GM12878 (cell line): ENCODE measurements around the gene VPS25. TPM values are rescaled to one million over a fixed set of nuclear protein-coding genes. Genes with fewer than 3 reads are reported as not detected.

ENCODE experiments used
- ATAC-seq: fragments of 200-7000 bp; cut with Tn5 transposase; 3 replicates; pipeline ENCODE4 v1.9.1; 2020; ENCODE audit warnings: mild to moderate bottlenecking, moderate library complexity
- BruUV-seq: library from RNA; stranded (reverse); fragments of 400-500 nt; replicated peaks from 2 replicates; lab custom pipeline; 2021; lab: Mats Ljungman, UMichigan
- CTCF ChIA-PET: fragments of 300-600 bp; sonication (Branson Sonifier 250); formaldehyde crosslinking; extraction: SDS; loops from one replicate; lab custom pipeline; 2021; ENCODE audit warnings: inconsistent platforms; lab: Yijun Ruan, JAX
- POLR2A ChIA-PET: fragments of 350-600 bp; formaldehyde crosslinking; extraction: SDS; loops from one replicate; lab custom pipeline; 2021; ENCODE audit warnings: inconsistent platforms; lab: Charles Lee
- RAD21 ChIA-PET: fragments of 300-600 bp; sonication (Branson Sonifier 250); formaldehyde crosslinking; loops from one replicate; lab custom pipeline; 2023; ENCODE audit warnings: antibody characterized with exemption; ENCODE audit not compliant: unreplicated experiment; lab: Charles Lee
- SMC1A ChIA-PET: fragments of 300-600 bp; sonication (Branson Sonifier 250); formaldehyde crosslinking; loops from one replicate; lab custom pipeline; 2023; ENCODE audit not compliant: unreplicated experiment, uncharacterized antibody; lab: Charles Lee
- DNase-seq: peaks from one replicate; pipeline ENCODE4 v3.0.0-alpha.2; 2011; ENCODE audit warnings: low read depth, low spot score
- FAIRE-seq: peaks from 3 replicates; lab custom pipeline; 2011; peaks lifted over from hg19 to GRCh38; lab: Jason Lieb, UNC
- H2AFZ ChIP-seq: 2 replicates; pipeline ENCODE4 v1.6.0; 2011; ENCODE audit warnings: low read depth, low read length, control low read depth; ENCODE audit not compliant: control insufficient read depth
- H3K27ac ChIP-seq: 2 replicates; pipeline ENCODE4 v1.5.1; 2011; ENCODE audit warnings: control low read depth; ENCODE audit not compliant: control insufficient read depth, insufficient read depth
- H3K27me3 ChIP-seq, 2 experiments: replicated peaks in 1 of 2; 2 replicates each; pipeline versions ENCODE4 v1.6.0 to v1.6.1; 2011; ENCODE audit warnings: low read length in 1 of 2; ENCODE audit not compliant: control insufficient read depth in 2 of 2, insufficient read depth in 2 of 2
- H3K36me3 ChIP-seq, 2 experiments: 2 replicates each; pipeline ENCODE4 v1.5.1; 2011; ENCODE audit warnings: low read length in 1 of 2; ENCODE audit not compliant: control insufficient read depth in 2 of 2, insufficient read depth in 2 of 2
- H3K4me1 ChIP-seq: 2 replicates; pipeline ENCODE4 v1.6.1; 2011; ENCODE audit warnings: mild to moderate bottlenecking, low read length, moderate library complexity, mixed read lengths; ENCODE audit not compliant: control insufficient read depth, insufficient read depth
- H3K4me2 ChIP-seq: 2 replicates; pipeline ENCODE4 v1.6.0; 2011; ENCODE audit warnings: control low read depth; ENCODE audit not compliant: control insufficient read depth, insufficient read depth
- H3K4me3 ChIP-seq: fragments of 200-600 bp; sonication (generic); 2 replicates; pipeline ENCODE4 v1.5.1; 2016
- H3K79me2 ChIP-seq: 2 replicates; pipeline ENCODE4 v1.6.0; 2011; ENCODE audit warnings: low read length; ENCODE audit not compliant: control insufficient read depth, insufficient read depth
- H3K9ac ChIP-seq: 2 replicates; pipeline ENCODE4 v1.8.0; 2011; ENCODE audit warnings: low read length, control low read depth, mixed read lengths; ENCODE audit not compliant: control insufficient read depth, insufficient read depth
- H3K9me3 ChIP-seq: replicated peaks from 3 replicates; pipeline ENCODE4 v1.5.1; 2011; ENCODE audit warnings: mild to moderate bottlenecking, low read length; ENCODE audit not compliant: control insufficient read depth, insufficient read depth
- H4K20me1 ChIP-seq: 2 replicates; pipeline ENCODE4 v1.6.0; 2011; ENCODE audit not compliant: control insufficient read depth, insufficient read depth
- ATF2 ChIP-seq: IDR thresholded peaks from 2 replicates; pipeline ENCODE4 v1.6.1; 2012; ENCODE audit warnings: low read length, inconsistent platforms
- EZH2 ChIP-seq: IDR thresholded peaks from 2 replicates; pipeline ENCODE4 v1.6.1; 2012; ENCODE audit warnings: low read depth, mild to moderate bottlenecking, control low read depth, inconsistent platforms, low read length, borderline replicate concordance; ENCODE audit not compliant: control insufficient read depth
- GATAD2B ChIP-seq: fragments of 450-650 bp; conservative IDR thresholded peaks from 2 replicates; pipeline ENCODE4 v1.6.1; 2017; ENCODE audit warnings: low read depth, mild to moderate bottlenecking, moderate library complexity
- HDAC2 ChIP-seq: fragments of 200-600 bp; sonication (generic); IDR thresholded peaks from 2 replicates; pipeline ENCODE4 v1.6.1; 2017
- HDAC6 ChIP-seq: fragments of 200-600 bp; sonication (generic); IDR thresholded peaks from one replicate; pipeline ENCODE4 v1.8.0; 2017; ENCODE audit warnings: antibody characterized with exemption; ENCODE audit not compliant: unreplicated experiment
- IKZF1 ChIP-seq: fragments of 450-650 bp; conservative IDR thresholded peaks from 2 replicates; pipeline ENCODE4 v1.6.1; 2017; ENCODE audit warnings: antibody characterized with exemption, mild to moderate bottlenecking
- IRF4 ChIP-seq: IDR thresholded peaks from 2 replicates; pipeline ENCODE4 v1.6.1; 2011; ENCODE audit warnings: low read depth, low read length
- MEF2A ChIP-seq: IDR thresholded peaks from 2 replicates; pipeline ENCODE4 v1.6.1; 2011; ENCODE audit warnings: low read depth, mild to moderate bottlenecking, low read length, moderate library complexity; ENCODE audit not compliant: insufficient read depth
- MTA2 ChIP-seq: fragments of 450-650 bp; IDR thresholded peaks from 2 replicates; pipeline ENCODE4 v1.6.1; 2016; ENCODE audit warnings: low read depth, mild to moderate bottlenecking, moderate library complexity
- NR2F1 ChIP-seq: fragments of 450-650 bp; conservative IDR thresholded peaks from 2 replicates; pipeline ENCODE4 v1.6.1; 2017; ENCODE audit warnings: mild to moderate bottlenecking
- RCOR1 ChIP-seq: conservative IDR thresholded peaks from 2 replicates; pipeline ENCODE4 v1.6.1; 2012; ENCODE audit warnings: low read depth, low read length, improper control_type of control experiment
- RFX5 ChIP-seq: IDR thresholded peaks from 2 replicates; pipeline ENCODE4 v1.6.1; 2011; ENCODE audit warnings: low read depth, low read length, improper control_type of control experiment
- SREBF2 ChIP-seq: IDR thresholded peaks from 2 replicates; pipeline ENCODE4 v1.6.1; 2012; ENCODE audit warnings: mild to moderate bottlenecking, low read length
- SUZ12 ChIP-seq: fragments of 200-600 bp; sonication (generic); IDR thresholded peaks from one replicate; pipeline ENCODE4 v1.6.1; 2018; ENCODE audit warnings: antibody characterized with exemption, mild to moderate bottlenecking; ENCODE audit not compliant: unreplicated experiment
- TAF1 ChIP-seq: IDR thresholded peaks from 2 replicates; pipeline ENCODE4 v1.6.1; 2011; ENCODE audit warnings: mild to moderate bottlenecking, low read depth, low read length, borderline replicate concordance
- USF1 ChIP-seq: IDR thresholded peaks from 2 replicates; pipeline ENCODE4 v1.6.1; 2011; ENCODE audit warnings: borderline replicate concordance, low read depth, mild to moderate bottlenecking, moderate library complexity, mixed read lengths, low read length; ENCODE audit not compliant: insufficient read depth; ENCODE audit errors: extremely low read length
- YY1 ChIP-seq: IDR thresholded peaks from 2 replicates; pipeline ENCODE4 v1.6.1; 2011; ENCODE audit warnings: low read depth, mild to moderate bottlenecking, low read length
- ZNF207 ChIP-seq: fragments of 450-650 bp; IDR thresholded peaks from 2 replicates; pipeline ENCODE4 v1.6.1; 2014; ENCODE audit warnings: antibody characterized with exemption, mild to moderate bottlenecking, borderline replicate concordance
- ZNF622 ChIP-seq: fragments of 450-650 bp; IDR thresholded peaks from 2 replicates; pipeline ENCODE4 v1.6.1; 2017; ENCODE audit warnings: mild to moderate bottlenecking, inconsistent platforms
- WGBS: methylation state at CpG from one replicate; pipeline ENCODE4 v1.1.6; 2016; ENCODE audit warnings: low lambda C conversion rate; ENCODE audit not compliant: insufficient replicate concordance, insufficient coverage; ENCODE audit errors: missing lambda C conversion rate; 5-methylcytosine and 5-hydroxymethylcytosine counted together
- in situ Hi-C: fragments of 300-500 bp; cut with MboI; formaldehyde crosslinking; loops from 9 replicates; pipeline ENCODE4 v1.14.3; 2018; ENCODE audit warnings: mixed read lengths
- intact Hi-C: fragments of 100-400 bp; cut with micrococcal nuclease; formaldehyde crosslinking; loops from one replicate; pipeline ENCODE4 v1.14.2; 2022; ENCODE audit not compliant: unreplicated experiment
- polyA plus RNA-seq, 11 experiments: library from polyadenylated mRNA; depleted of rRNA in 4 of 11; unstranded in 6 of 11; stranded (reverse) in 5 of 11; fragments of >200 nt; fragmentation: Nextera tagmentation in 4 of 11; fragmentation: Illumina TruSeq in 1 of 11; extraction: Ambion mirVana in 4 of 11; extraction: Trizol in 1 of 11; gene quantifications; 1 replicate in 1 of 11; 2 replicates in 10 of 11; pipeline versions ENCODE4 v1.2.1 to v1.2.3, GENCODE V29; 2011 to 2016; ENCODE audit warnings: inconsistent platforms in 2 of 11, missing spikeins in 2 of 11, low read depth in 1 of 11
- total RNA-seq, 4 experiments: library from RNA; depleted of rRNA in 3 of 4; stranded (reverse); fragments of >200 nt in 3 of 4; fragmentation: Illumina TruSeq in 1 of 4; extraction: Trizol in 1 of 4; gene quantifications; 2 replicates each; pipeline versions ENCODE4 v1.2.1 to v1.2.3, GENCODE V29; 2013 to 2021
- TF ChIP-seq, protein P1 (sequence below): IDR thresholded peaks from 2 replicates; pipeline ENCODE4 v1.6.1; 2011; ENCODE audit warnings: borderline replicate concordance, low read depth, mild to moderate bottlenecking, moderate library complexity, low read length; ENCODE audit not compliant: insufficient read depth, poor library complexity, severe bottlenecking

The VPS25 gene
- total and polyA plus RNA-seq, 10 of the 15 experiments (the other 5 are each of a cell fraction or from before 2014, with no cell fraction given), result 92.7 to 185 (median 136) TPM

- no peak for TF ChIP-seq USF1
- no peak for TF ChIP-seq RFX5
- no peak for TF ChIP-seq GATAD2B
- no peak for TF ChIP-seq YY1
- no peak for TF ChIP-seq IRF4
- TF ChIP-seq SREBF2, result no peak
- TF ChIP-seq HDAC6, result no peak
- TF ChIP-seq NR2F1, result no peak
- TF ChIP-seq IKZF1, result no peak
- no peak for TF ChIP-seq MEF2A
Measured at GRCh38 chr17:42814633-42815399, 41.6 kb downstream of the VPS25 start (continued).

DNA sequence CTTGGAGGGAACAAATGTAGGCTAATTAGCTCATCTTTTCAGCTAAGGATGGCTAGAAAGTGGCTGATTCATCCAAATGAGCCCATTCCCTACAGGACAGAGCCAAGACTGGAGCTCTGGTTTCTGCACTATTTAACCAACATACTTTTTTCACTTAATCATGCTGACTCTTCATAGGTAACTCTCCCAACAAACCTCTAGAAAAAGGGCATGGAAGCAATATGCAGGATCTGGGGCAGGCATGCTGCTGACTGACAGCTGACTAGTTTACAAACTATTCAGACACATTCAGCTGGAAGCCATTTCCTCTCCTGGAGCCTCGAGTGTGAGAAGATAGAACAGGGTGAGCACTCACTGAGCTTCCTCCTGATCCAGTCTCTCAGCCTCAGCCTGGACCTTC lies 44.6 kb downstream of the VPS25 start:
- H3K4me1 ChIP-seq, result peaks cover 3% of the 10 kb centered on the region; the same call in 1 of the 2 replicates
- H3K4me3 ChIP-seq, result no peak overlapping the region
- peaks cover 11 to 33% of the 10 kb centered on the region in 2 experiments for H3K36me3 ChIP-seq
- FAIRE-seq (no peak), DNase-seq (no peak), ATAC-seq (no peak)
- BruUV-seq, result no TSS peak
- H3K79me2 ChIP-seq, result peaks cover 8% of the 10 kb centered on the region
- in situ Hi-C loops (no loop called here), intact Hi-C loops (no loop called here)
- POLR2A ChIA-PET, result interaction anchor here (0.5 kb wide), 1 partner anchor 80 kb away, joined by 5 read pairs; no protein-coding TSS in a partner anchor
- no peaks in the 10 kb centered on the region for H3K27me3 ChIP-seq
- no peaks in the 10 kb centered on the region for H4K20me1 ChIP-seq
- no peak overlapping the region for H3K9ac ChIP-seq
- 6% methylated on average over 1 of the region's 1 CpG for whole genome bisulfite sequencing
- H2AFZ ChIP-seq, result no peak overlapping the region
- no peak overlapping the region for H3K27ac ChIP-seq
- SMC1A ChIA-PET, result interaction anchor here (0.7 to 1.0 kb wide), 3 partner anchors 18 to 180 kb away, joined by 3 to 4 read pairs (median 3); partner anchors contain the start of gene RPL27
- CTCF ChIA-PET, result interaction anchor here (0.7 to 2.2 kb wide), 7 partner anchors 13 to 240 kb away, joined by 3 to 8 read pairs (median 4); partner anchors contain the start of gene RPL27
- no peak overlapping the region for H3K4me2 ChIP-seq
- RAD21 ChIA-PET, result interaction anchor here (0.9 kb wide), 1 partner anchor 24 kb away, joined by 3 read pairs; no protein-coding TSS in a partner anchor
- H3K9me3 ChIP-seq, result no peaks in the 10 kb centered on the region
- no peak for TF ChIP-seq ZNF207
- no peak for TF ChIP-seq HDAC2
- no peak for TF ChIP-seq RCOR1
- no peak for TF ChIP-seq SUZ12
- TF ChIP-seq, protein P1, sequence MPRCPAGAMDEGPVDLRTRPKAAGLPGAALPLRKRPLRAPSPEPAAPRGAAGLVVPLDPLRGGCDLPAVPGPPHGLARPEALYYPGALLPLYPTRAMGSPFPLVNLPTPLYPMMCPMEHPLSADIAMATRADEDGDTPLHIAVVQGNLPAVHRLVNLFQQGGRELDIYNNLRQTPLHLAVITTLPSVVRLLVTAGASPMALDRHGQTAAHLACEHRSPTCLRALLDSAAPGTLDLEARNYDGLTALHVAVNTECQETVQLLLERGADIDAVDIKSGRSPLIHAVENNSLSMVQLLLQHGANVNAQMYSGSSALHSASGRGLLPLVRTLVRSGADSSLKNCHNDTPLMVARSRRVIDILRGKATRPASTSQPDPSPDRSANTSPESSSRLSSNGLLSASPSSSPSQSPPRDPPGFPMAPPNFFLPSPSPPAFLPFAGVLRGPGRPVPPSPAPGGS, result no peak
- no peak for TF ChIP-seq ATF2
- TF ChIP-seq ZNF622, result no peak
- no peak for TF ChIP-seq RFX5
- TF ChIP-seq TAF1, result no peak
- no peak for TF ChIP-seq EZH2
- TF ChIP-seq MTA2, result no peak
